ENCODE measurements around the gene CLSTN2.

Gene CLSTN2

GRCh38 chr3:140580746-140581145 is 645.8 kb downstream of the CLSTN2 start:
- H3K4me3 ChIP-seq (ENCODE audit: low read depth, low read length): no peak overlapping the region
- TF ChIP-seq CTCF (IDR thresholded peaks at IDR 0.05; ENCODE audit: low read depth, low read length): no peak
- DNase-seq (ENCODE audit: low read depth, low spot score): no peak
- in situ Hi-C loops (cut with HindIII; ENCODE audit: low sequenced_read_pairs): no loop called here

- TF ChIP-seq CTCF (IDR thresholded peaks at IDR 0.05; ENCODE audit: low read depth, low read length): no peak
Observed at GRCh38 chr3:140584549-140584948, 649.6 kb downstream of the CLSTN2 start.

GRCh38 chr3:140585828-140586227 is 650.8 kb downstream of the CLSTN2 start:
- in situ Hi-C loops (cut with HindIII; ENCODE audit: low sequenced_read_pairs): no loop called here
- no peak for TF ChIP-seq CTCF (IDR thresholded peaks at IDR 0.05; ENCODE audit: low read depth, low read length)
- H3K4me3 ChIP-seq (ENCODE audit: low read depth, low read length): no peak overlapping the region
- DNase-seq (ENCODE audit: low read depth, low spot score): peak; percentile 59

More at GRCh38 chr3:140584549-140584948, 649.6 kb downstream of the CLSTN2 start:
- in situ Hi-C loops (cut with HindIII; ENCODE audit: low sequenced_read_pairs): no loop called here
- H3K4me3 ChIP-seq (ENCODE audit: low read depth, low read length): no peak overlapping the region
- no peak for DNase-seq (ENCODE audit: low read depth, low spot score)

GRCh38 chr3:140586311-140586710 is 651.3 kb downstream of the CLSTN2 start:
- in situ Hi-C loops (cut with HindIII; ENCODE audit: low sequenced_read_pairs): no loop called here
- H3K4me3 ChIP-seq (ENCODE audit: low read depth, low read length): no peak overlapping the region
- DNase-seq (ENCODE audit: low read depth, low spot score): no peak
- no peak for TF ChIP-seq CTCF (IDR thresholded peaks at IDR 0.05; ENCODE audit: low read depth, low read length)

- TF ChIP-seq CTCF (IDR thresholded peaks at IDR 0.05; ENCODE audit: low read depth, low read length): no peak
- no peak overlapping the region for H3K4me3 ChIP-seq (ENCODE audit: low read depth, low read length)
- no peak for DNase-seq (ENCODE audit: low read depth, low spot score)
- in situ Hi-C loops (cut with HindIII; ENCODE audit: low sequenced_read_pairs): no loop called here
Observed at GRCh38 chr3:140588558-140588957, 653.6 kb downstream of the CLSTN2 start.

GRCh38 chr3:140593766-140594165 is 658.8 kb downstream of the CLSTN2 start:
- DNase-seq (ENCODE audit: low read depth, low spot score): no peak
- TF ChIP-seq CTCF (IDR thresholded peaks at IDR 0.05; ENCODE audit: low read depth, low read length): no peak
- no peak overlapping the region for H3K4me3 ChIP-seq (ENCODE audit: low read depth, low read length)
- in situ Hi-C loops (cut with HindIII; ENCODE audit: low sequenced_read_pairs): no loop called here

- no peak for TF ChIP-seq CTCF (IDR thresholded peaks at IDR 0.05; ENCODE audit: low read depth, low read length)
- peak; percentile 66 for DNase-seq (ENCODE audit: low read depth, low spot score)
- in situ Hi-C loops (cut with HindIII; ENCODE audit: low sequenced_read_pairs): no loop called here
- no peak overlapping the region for H3K4me3 ChIP-seq (ENCODE audit: low read depth, low read length)
Observed at GRCh38 chr3:140595295-140595694, 660.3 kb downstream of the CLSTN2 start.

All from astrocyte of the spinal cord (primary cell).